HG03045 (cell line): ENCODE data around the gene FRY.

ENCODE experiments used
- ATAC-seq: cut with Tn5 transposase; IDR thresholded peaks from one replicate; pipeline ENCODE4 v1.9.1; 2021; ENCODE audit warnings: mild to moderate bottlenecking, moderate library complexity; ENCODE audit not compliant: unreplicated experiment

FRY gene

DNA sequence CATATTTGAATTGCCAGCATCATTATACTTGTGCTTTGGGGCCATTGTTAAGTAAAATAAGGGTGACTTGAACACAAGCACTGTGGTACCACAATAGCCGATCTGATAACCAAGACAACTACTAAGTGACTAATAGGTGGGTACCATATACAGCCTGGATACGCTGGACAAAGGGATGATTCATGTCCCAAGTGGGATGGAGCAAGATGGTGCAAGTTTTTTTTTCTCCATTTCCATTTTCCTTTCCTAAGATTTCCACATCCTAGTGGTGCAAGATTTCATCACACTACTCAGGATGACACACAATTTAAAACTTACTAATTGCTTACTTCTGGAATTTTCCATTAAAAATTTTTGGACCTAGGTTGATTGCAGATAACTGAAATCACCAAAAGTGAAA is 298.9 kb downstream of the FRY start:
- no peak for ATAC-seq

DNA sequence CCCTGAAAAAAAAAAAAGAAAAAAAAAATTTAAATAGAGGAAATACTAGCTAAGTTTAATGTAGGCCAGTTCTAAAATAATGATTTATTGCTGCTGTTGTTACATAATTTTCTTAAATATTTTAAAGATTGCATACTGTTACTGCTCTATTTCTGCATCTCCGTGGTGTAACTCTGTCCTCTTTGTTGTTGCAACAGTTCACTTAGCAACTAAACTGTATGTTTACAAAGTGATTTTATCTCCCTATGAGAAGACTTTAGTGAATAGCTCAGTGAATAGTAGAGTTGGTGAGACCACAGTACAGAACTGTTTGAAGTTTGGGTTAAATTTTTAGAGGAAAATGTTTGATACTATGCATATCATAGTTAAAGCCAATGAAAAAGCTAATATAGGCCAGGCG is 303.1 kb downstream of the FRY start:
- no peak for ATAC-seq

DNA sequence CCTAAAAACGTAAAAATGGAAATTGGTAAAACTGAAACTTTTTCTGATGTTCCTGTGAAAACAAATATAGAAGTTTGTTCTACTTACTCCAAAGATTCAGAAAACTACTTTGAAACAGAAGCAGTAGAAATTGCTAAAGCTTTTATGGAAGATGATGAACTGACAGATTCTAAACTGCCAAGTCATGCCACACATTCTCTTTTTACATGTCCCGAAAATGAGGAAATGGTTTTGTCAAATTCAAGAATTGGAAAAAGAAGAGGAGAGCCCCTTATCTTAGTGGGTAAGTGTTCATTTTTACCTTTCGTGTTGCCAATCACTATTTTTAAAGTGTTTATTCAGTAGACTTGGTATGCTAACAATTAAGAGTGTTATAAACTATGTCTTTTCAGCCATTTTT is 309.3 kb downstream of the FRY start:
- ATAC-seq, result no peak

DNA sequence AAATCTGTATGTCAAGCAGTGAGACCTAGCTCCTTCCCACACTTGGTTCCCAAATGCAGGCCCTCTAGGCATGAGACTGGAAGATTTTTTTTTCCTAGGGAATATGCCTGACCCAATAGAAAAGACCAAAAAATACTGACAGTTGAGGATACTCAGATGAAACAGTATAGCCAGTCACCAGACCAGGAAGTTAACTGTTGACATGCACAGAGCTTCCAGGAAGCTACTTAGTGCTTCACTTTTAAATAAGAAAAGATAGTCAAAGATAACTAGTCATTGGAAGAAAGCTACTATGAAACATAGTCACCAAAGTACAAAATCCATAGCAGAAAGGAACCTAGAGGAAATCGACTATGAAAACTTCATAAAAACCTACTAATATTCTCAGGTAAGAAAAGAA is 316.1 kb downstream of the FRY start:
- no peak for ATAC-seq
